RWPE2 (cell line): Measurements from ENCODE around the gene SUGCT.

ENCODE experiments used
- ATAC-seq: fragments of 200-7000 bp; cut with Tn5 transposase; 3 replicates; pipeline ENCODE4 v1.9.1; 2021; ENCODE audit warnings: low read depth
- DNase-seq: peaks from one replicate; pipeline ENCODE4 v3.0.0-alpha.2; 2020; ENCODE audit warnings: low spot score
- H3K27ac ChIP-seq: fragments of 450-650 bp; 2 replicates; pipeline ENCODE4 v1.5.1; 2017; ENCODE audit warnings: mild to moderate bottlenecking; ENCODE audit not compliant: poor library complexity, severe bottlenecking
- H3K27me3 ChIP-seq: fragments of 250-450 bp; sonication (Bioruptor Pico); 2 replicates; pipeline ENCODE4 v1.5.1; 2021; ENCODE audit warnings: mild to moderate bottlenecking, moderate library complexity; ENCODE audit not compliant: insufficient read depth, poor library complexity, severe bottlenecking
- H3K36me3 ChIP-seq: fragments of 250-450 bp; sonication (Bioruptor Pico); 2 replicates; pipeline ENCODE4 v1.5.1; 2020; ENCODE audit warnings: low read depth, mild to moderate bottlenecking, moderate library complexity
- H3K4me1 ChIP-seq: fragments of 250-450 bp; sonication (Bioruptor Pico); 2 replicates; pipeline ENCODE4 v1.5.1; 2021; ENCODE audit warnings: mild to moderate bottlenecking, moderate library complexity; ENCODE audit not compliant: insufficient read depth, poor library complexity, severe bottlenecking
- H3K4me3 ChIP-seq: fragments of 250-450 bp; sonication (Bioruptor Pico); 2 replicates; pipeline ENCODE4 v1.5.1; 2021; ENCODE audit warnings: mild to moderate bottlenecking, moderate library complexity; ENCODE audit not compliant: severe bottlenecking
- H3K9me3 ChIP-seq: fragments of 250-450 bp; sonication (Bioruptor Pico); 2 replicates; pipeline ENCODE4 v1.5.1; 2021; ENCODE audit warnings: mild to moderate bottlenecking, moderate library complexity; ENCODE audit not compliant: severe bottlenecking
- CTCF ChIP-seq: fragments of 450-650 bp; IDR thresholded peaks from one replicate; pipeline ENCODE4 v1.5.1; 2017; ENCODE audit warnings: mild to moderate bottlenecking, moderate library complexity; ENCODE audit not compliant: poor library complexity, severe bottlenecking

Gene SUGCT

DNA sequence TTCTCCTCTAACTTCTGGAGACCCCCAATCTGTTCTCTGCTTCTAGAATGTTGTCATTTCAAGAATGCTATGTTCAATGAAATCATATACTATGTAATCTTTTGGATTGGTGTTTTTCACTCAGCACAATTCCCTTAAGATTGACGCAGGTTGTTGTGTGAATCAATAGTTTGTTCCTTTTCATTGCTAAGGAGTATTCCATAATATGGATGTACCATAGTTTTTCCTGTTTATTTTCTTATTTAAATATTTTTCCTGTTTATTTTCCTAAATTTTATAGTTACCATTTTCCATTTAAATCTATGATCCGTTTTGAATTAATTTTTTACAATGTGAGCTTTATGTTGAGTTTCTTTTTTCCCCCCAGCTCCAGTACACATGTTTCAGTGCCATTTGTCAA is 604.5 kb downstream of the SUGCT start:
- DNase-seq = no peak
- no peak for TF ChIP-seq CTCF
- no peak overlapping the region for H3K4me3 ChIP-seq
- no peak for ATAC-seq
- H3K36me3 ChIP-seq = no peaks in the 10 kb centered on the region
- no peak overlapping the region for H3K27ac ChIP-seq
- H3K9me3 ChIP-seq = no peaks in the 10 kb centered on the region
- H3K4me1 ChIP-seq = no peaks in the 10 kb centered on the region
- no peaks in the 10 kb centered on the region for H3K27me3 ChIP-seq

DNA sequence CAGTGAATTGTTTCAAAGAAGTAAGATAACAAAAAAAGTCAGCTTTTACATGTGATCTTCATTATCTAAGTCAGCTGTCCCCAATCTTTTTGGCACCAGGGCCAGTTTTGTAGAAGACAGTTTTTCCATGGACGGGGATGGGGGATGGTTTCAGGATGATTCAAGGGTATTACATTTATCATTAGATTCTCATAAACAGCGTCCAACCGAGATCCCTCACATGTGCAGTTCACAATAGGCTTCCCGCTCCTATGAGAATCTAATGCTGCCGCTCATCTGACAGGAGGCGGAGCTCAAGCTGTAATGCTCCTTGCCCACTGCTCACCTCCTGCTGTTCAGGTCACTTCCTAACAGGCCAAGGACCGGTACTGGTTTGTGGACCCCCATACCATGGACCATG is 607.5 kb downstream of the SUGCT start:
- ATAC-seq (no peak), DNase-seq (no peak)
- H3K9me3 ChIP-seq = no peaks in the 10 kb centered on the region
- H3K27me3 ChIP-seq = no peaks in the 10 kb centered on the region
- H3K4me3 ChIP-seq = no peak overlapping the region
- no peaks in the 10 kb centered on the region for H3K36me3 ChIP-seq
- no peak overlapping the region for H3K27ac ChIP-seq
- TF ChIP-seq CTCF = no peak
- peaks cover 2% of the 10 kb centered on the region for H3K4me1 ChIP-seq

DNA sequence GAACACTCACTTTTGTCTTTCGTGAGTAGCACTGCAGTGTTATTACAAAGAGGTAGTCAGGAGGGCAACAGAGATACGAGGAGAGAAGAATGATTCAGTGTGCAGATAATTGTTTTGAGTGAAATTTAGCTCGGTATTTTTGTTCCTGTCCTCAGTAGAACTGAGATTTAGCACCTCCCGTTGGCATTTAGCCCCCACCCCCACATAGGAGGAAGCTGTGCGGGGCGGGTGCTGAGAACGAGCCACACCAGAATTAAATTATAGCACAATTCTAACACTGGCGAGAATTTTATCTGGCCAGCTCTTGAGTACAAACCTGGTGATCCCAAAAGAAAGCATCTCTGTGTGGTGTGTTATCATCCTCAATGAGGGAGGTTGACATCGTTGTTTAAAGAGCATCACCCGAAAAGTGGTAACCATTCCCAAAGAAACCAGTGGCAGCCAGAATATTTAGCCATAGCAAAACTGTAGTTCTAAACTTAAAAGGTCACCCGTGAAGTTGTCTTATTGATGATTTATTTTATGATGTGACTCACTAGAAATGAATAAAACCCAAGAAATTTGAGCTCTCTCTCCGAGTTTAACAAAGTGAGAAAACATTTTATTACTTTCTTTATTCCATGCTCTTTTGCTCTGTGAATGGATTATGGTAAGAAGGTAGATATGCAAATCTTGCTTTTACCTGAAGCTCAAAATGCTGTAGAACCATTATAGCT is 612.2 kb downstream of the SUGCT start:
- DNase-seq (no peak), ATAC-seq (no peak; the same call in 2 of the 3 replicates)
- no peaks in the 10 kb centered on the region for H3K36me3 ChIP-seq
- no peak overlapping the region for H3K27ac ChIP-seq
- no peaks in the 10 kb centered on the region for H3K9me3 ChIP-seq
- peaks cover 11% of the 10 kb centered on the region for H3K4me1 ChIP-seq
- H3K27me3 ChIP-seq = no peaks in the 10 kb centered on the region
- TF ChIP-seq CTCF = no peak
- H3K4me3 ChIP-seq = no peak overlapping the region

- Histone ChIP-seq H3K36me3 (no peaks in the 10 kb centered on the region), H3K27me3 (no peaks in the 10 kb centered on the region), H3K4me1 (peaks cover 11% of the 10 kb centered on the region), H3K27ac (no peak overlapping the region), H3K4me3 (no peak overlapping the region), H3K9me3 (no peaks in the 10 kb centered on the region)
- DNase-seq = no peak
- no peak for TF ChIP-seq CTCF
- peak; percentile 48; the same call in 1 of the 3 replicates for ATAC-seq
Observed at GRCh38 chr7:40747856-40748255, 613.1 kb downstream of the SUGCT start.

DNA sequence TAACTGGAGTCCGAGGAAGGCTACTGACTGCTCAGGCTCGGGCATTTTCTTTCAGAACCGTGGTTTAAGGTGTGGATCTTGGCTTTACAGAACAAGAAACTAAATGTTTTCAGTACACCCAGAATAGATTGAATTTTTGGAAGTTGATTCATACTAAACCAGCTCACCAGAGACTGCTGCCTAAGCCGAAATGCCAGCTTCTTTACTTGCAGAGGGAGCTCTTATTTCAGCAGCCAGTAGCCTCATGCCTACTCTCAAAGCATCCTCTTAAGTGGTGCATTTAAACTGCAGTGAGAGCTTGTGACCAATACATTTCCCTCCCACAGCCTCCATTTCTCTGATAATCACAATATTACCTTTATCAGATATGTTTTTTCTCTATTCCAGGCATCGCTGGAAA is 615.1 kb downstream of the SUGCT start:
- TF ChIP-seq CTCF = no peak
- peak; percentile 33; the same call in 1 of the 3 replicates for ATAC-seq
- no peak for DNase-seq

More for the DNA sequence above, 615.1 kb downstream of the SUGCT start:
- Histone ChIP-seq H3K4me1 (peaks cover 11% of the 10 kb centered on the region), H3K9me3 (no peaks in the 10 kb centered on the region), H3K4me3 (no peak overlapping the region), H3K27me3 (no peaks in the 10 kb centered on the region), H3K27ac (no peak overlapping the region), H3K36me3 (no peaks in the 10 kb centered on the region)
